IMR-90 (cell line): ENCODE results near the gene RGS19. TPM values are rescaled to one million over a fixed set of nuclear protein-coding genes. Genes with fewer than 3 reads are reported as not detected.

ENCODE experiments used
- ATAC-seq: fragments of 200-7000 bp; cut with Tn5 transposase; 2 replicates; pipeline ENCODE4 v1.9.1; 2020; ENCODE audit warnings: low read depth, mild to moderate bottlenecking, moderate library complexity
- BruUV-seq: library from RNA; stranded (reverse); fragments of 400-500 nt; replicated peaks from 2 replicates; lab custom pipeline; 2021; lab: Mats Ljungman, UMichigan
- CTCF ChIA-PET: fragments of 300-600 bp; formaldehyde crosslinking; extraction: SDS; loops from one replicate; lab custom pipeline; 2021; ENCODE audit warnings: antibody characterized with exemption; lab: Yijun Ruan, JAX
- POLR2A ChIA-PET: fragments of 300-600 bp; sonication (Branson Sonifier 250); formaldehyde crosslinking; loops from one replicate; lab custom pipeline; 2022; ENCODE audit warnings: antibody characterized with exemption; ENCODE audit not compliant: unreplicated experiment; lab: Charles Lee
- DNase-seq: peaks from one replicate; pipeline ENCODE4 v3.0.0; 2013
- H2AFZ ChIP-seq: replicated peaks from 2 replicates; pipeline ENCODE3; 2013; ENCODE audit warnings: low read length, mild to moderate bottlenecking; ENCODE audit not compliant: poor library complexity
- H2AK5ac ChIP-seq: 2 replicates; pipeline ENCODE4 v1.6.1; 2013; ENCODE audit warnings: low read depth, low read length, inconsistent platforms
- H2AK9ac ChIP-seq: replicated peaks from 2 replicates; pipeline ENCODE3; 2013; ENCODE audit warnings: mild to moderate bottlenecking, low read depth, low read length, moderate library complexity; ENCODE audit not compliant: poor library complexity
- H2BK120ac ChIP-seq: 2 replicates; pipeline ENCODE4 v1.6.1; 2013; ENCODE audit warnings: low read depth, low read length, inconsistent platforms
- H2BK15ac ChIP-seq: 3 replicates; pipeline ENCODE4 v1.6.1; 2013; ENCODE audit warnings: low read depth, low read length, inconsistent platforms
- H2BK20ac ChIP-seq: 2 replicates; pipeline ENCODE4 v1.6.1; 2013; ENCODE audit warnings: low read depth, mild to moderate bottlenecking, inconsistent platforms, low read length, moderate library complexity
- H2BK5ac ChIP-seq: 2 replicates; pipeline ENCODE4 v1.6.1; 2013; ENCODE audit warnings: mild to moderate bottlenecking, low read depth, low read length, inconsistent platforms; ENCODE audit not compliant: poor library complexity, severe bottlenecking
- H3K14ac ChIP-seq: replicated peaks from 2 replicates; pipeline ENCODE4 v1.6.1; 2013; ENCODE audit warnings: low read depth, low read length, inconsistent platforms
- H3K18ac ChIP-seq: 2 replicates; pipeline ENCODE4 v1.6.1; 2013; ENCODE audit warnings: low read depth, low read length, control low read depth
- H3K23ac ChIP-seq: 2 replicates; pipeline ENCODE4 v1.6.1; 2013; ENCODE audit warnings: low read depth, low read length, inconsistent platforms
- H3K27ac ChIP-seq: 2 replicates; pipeline ENCODE4 v1.5.1; 2013; ENCODE audit warnings: mild to moderate bottlenecking, control low read depth, low read length; ENCODE audit not compliant: insufficient read depth
- H3K27me3 ChIP-seq: 2 replicates; pipeline ENCODE4 v1.6.1; 2013; ENCODE audit warnings: low read length; ENCODE audit not compliant: control insufficient read depth, insufficient read depth
- H3K36me3 ChIP-seq: 2 replicates; pipeline ENCODE4 v1.6.1; 2013; ENCODE audit warnings: low read length, mixed read lengths; ENCODE audit not compliant: control insufficient read depth, insufficient read depth
- H3K4ac ChIP-seq: 2 replicates; pipeline ENCODE4 v1.6.1; 2013; ENCODE audit warnings: low read depth, low read length, inconsistent platforms
- H3K4me1 ChIP-seq: 2 replicates; pipeline ENCODE4 v1.6.1; 2013; ENCODE audit warnings: low read length, mixed read lengths; ENCODE audit not compliant: control insufficient read depth, insufficient read depth
- H3K4me2 ChIP-seq: 2 replicates; pipeline ENCODE4 v1.6.1; 2013; ENCODE audit warnings: low read depth, mild to moderate bottlenecking, control low read depth, low read length, moderate library complexity
- H3K4me3 ChIP-seq: 2 replicates; pipeline ENCODE4 v1.5.1; 2013; ENCODE audit warnings: low read depth, mild to moderate bottlenecking, control low read depth, low read length, moderate library complexity; ENCODE audit not compliant: insufficient read depth
- H3K56ac ChIP-seq: 2 replicates; pipeline ENCODE4 v1.6.1; 2013; ENCODE audit warnings: low read length, inconsistent platforms; ENCODE audit not compliant: insufficient read depth; ENCODE audit errors: extremely low read depth
- H3K79me1 ChIP-seq, 2 experiments: 2 replicates each; pipeline ENCODE4 v1.6.1; 2013; ENCODE audit warnings: low read length in 2 of 2, inconsistent platforms in 1 of 2, low read depth in 1 of 2
- H3K9ac ChIP-seq: 2 replicates; pipeline ENCODE4 v1.6.1; 2013; ENCODE audit warnings: low read depth, low read length, control low read depth
- H3K9me1 ChIP-seq: 2 replicates; pipeline ENCODE4 v1.6.1; 2013; ENCODE audit warnings: low read length, inconsistent platforms; ENCODE audit not compliant: insufficient read depth
- H3K9me3 ChIP-seq: 2 replicates; pipeline ENCODE4 v1.6.1; 2013; ENCODE audit warnings: low read length; ENCODE audit not compliant: control insufficient read depth, insufficient read depth
- H4K20me1 ChIP-seq: 2 replicates; pipeline ENCODE4 v1.6.1; 2013; ENCODE audit warnings: low read length, inconsistent platforms; ENCODE audit not compliant: insufficient read depth
- H4K5ac ChIP-seq: 2 replicates; pipeline ENCODE4 v1.6.1; 2013; ENCODE audit warnings: mild to moderate bottlenecking, low read depth, low read length, control low read depth
- H4K8ac ChIP-seq, 2 experiments: 2 replicates each; pipeline ENCODE4 v1.6.1; 2013; ENCODE audit warnings: low read depth in 2 of 2, low read length in 2 of 2, control low read depth in 1 of 2, inconsistent platforms in 1 of 2
- H4K91ac ChIP-seq: 2 replicates; pipeline ENCODE4 v1.6.1; 2013; ENCODE audit warnings: low read depth, low read length, inconsistent platforms; ENCODE audit not compliant: insufficient read depth
- MAFK ChIP-seq: IDR thresholded peaks from 2 replicates; pipeline ENCODE4 v1.6.1; 2012; ENCODE audit warnings: low read depth, low read length, improper control_type of control experiment
- MXI1 ChIP-seq: IDR thresholded peaks from 2 replicates; pipeline ENCODE4 v1.6.1; 2012; ENCODE audit warnings: low read depth, mild to moderate bottlenecking, low read length, moderate library complexity, borderline replicate concordance
- RAD21 ChIP-seq: IDR thresholded peaks from 2 replicates; pipeline ENCODE4 v1.6.1; 2012; ENCODE audit warnings: low read length, improper control_type of control experiment
- RFX5 ChIP-seq: IDR thresholded peaks from 2 replicates; pipeline ENCODE4 v1.8.0; 2012; ENCODE audit warnings: low read depth, mild to moderate bottlenecking, low read length, moderate library complexity
- SMC3 ChIP-seq: fragments of 150-350 bp; IDR thresholded peaks from 2 replicates; pipeline ENCODE4 v1.6.1; 2016; ENCODE audit warnings: low read depth, mild to moderate bottlenecking, antibody characterized with exemption, low read length, moderate library complexity
- WGBS, 2 experiments: methylation state at CpG; one replicate each; pipeline versions ENCODE4 v1.1.5 to v1.1.7; 2013; ENCODE audit warnings: missing lambda C conversion rate in 2 of 2; ENCODE audit not compliant: insufficient read length in 1 of 2; ENCODE audit errors: extremely low coverage in 2 of 2; 5-methylcytosine and 5-hydroxymethylcytosine counted together
- dilution Hi-C: fragments of 300-500 bp; cut with HindIII; formaldehyde crosslinking; loops from one replicate; pipeline ENCODE4 v1.14.3; 2018; ENCODE audit warnings: low sequenced_read_pairs; ENCODE audit not compliant: unreplicated experiment
- in situ Hi-C: fragments of 300-500 bp; cut with MboI; formaldehyde crosslinking; loops from 3 replicates; pipeline ENCODE4 v1.14.3; 2019; ENCODE audit warnings: low sequenced_read_pairs, inconsistent platforms, mixed read lengths
- intact Hi-C: fragments of 100-400 bp; cut with micrococcal nuclease; formaldehyde crosslinking; loops from 2 replicates; pipeline ENCODE4 v1.10.0; 2022
- polyA plus RNA-seq, 3 experiments: library from polyadenylated mRNA; depleted of rRNA; stranded (reverse); fragments of >200 nt; gene quantifications; 2 replicates each; pipeline ENCODE4 v1.2.3, GENCODE V29; 2012; ENCODE audit warnings: low replicate concordance in 1 of 3
- total RNA-seq: library from RNA; depleted of rRNA; stranded (reverse); fragments of >200 nt; gene quantifications from 2 replicates; pipeline ENCODE4 v1.2.3, GENCODE V29; 2012

The RGS19 gene
- total and polyA plus RNA-seq, 2 of the 4 experiments (the other 2 are of a cell fraction) = 7.7 to 17.5 TPM

DNA sequence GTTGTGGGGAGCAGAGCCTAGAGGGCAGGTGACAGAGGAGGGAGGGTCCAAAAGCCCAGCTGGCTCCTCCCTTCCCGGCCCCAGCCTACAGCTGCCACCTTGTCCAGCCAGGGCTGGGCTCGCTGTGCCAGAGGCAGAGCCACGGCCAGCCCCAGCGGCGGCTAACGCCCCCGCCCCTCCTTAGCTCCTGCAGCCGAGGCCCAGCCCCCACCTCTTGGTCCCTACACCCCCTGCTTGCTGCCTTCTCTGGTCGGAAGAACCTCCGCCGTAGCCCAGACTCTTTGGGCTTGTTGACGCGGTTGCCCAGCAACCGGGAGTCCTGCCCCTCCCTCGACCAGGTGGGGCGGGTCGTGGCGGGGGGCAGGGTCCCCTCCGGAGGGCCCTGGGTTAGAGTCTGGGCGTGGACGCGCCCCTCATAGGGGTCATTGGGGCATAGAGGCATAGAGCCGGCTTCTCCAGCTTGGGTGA, 5.4 kb upstream of the RGS19 start:
- H2AK5ac ChIP-seq = no peak overlapping the region
- ATAC-seq = no peak
- no TSS peak for BruUV-seq
- no peak overlapping the region for H3K9ac ChIP-seq
- H2AK9ac ChIP-seq = no peak overlapping the region
- H2AFZ ChIP-seq = no peak overlapping the region
- no peak overlapping the region for H2BK120ac ChIP-seq
- H3K9me3 ChIP-seq = peaks cover 8% of the 10 kb centered on the region; the same call in 1 of the 2 replicates
- no peak overlapping the region for H3K4me2 ChIP-seq
- H3K79me1 ChIP-seq = no peaks in the 10 kb centered on the region
- H3K18ac ChIP-seq = no peak overlapping the region
- H3K36me3 ChIP-seq = no peaks in the 10 kb centered on the region
- no peak overlapping the region for H3K27ac ChIP-seq
- H4K5ac ChIP-seq = no peak overlapping the region
- POLR2A ChIA-PET = no interaction called here
- CTCF ChIA-PET = interaction anchor here (1.3 kb wide), 1 partner anchor 27 kb away, joined by 4 read pairs; no protein-coding TSS in a partner anchor
- no peaks in the 10 kb centered on the region for H3K9me1 ChIP-seq
- dilution Hi-C loops (no loop called here), in situ Hi-C loops (no loop called here), intact Hi-C loops (no loop called here)
- H4K20me1 ChIP-seq = peaks cover 15% of the 10 kb centered on the region
- H2BK15ac ChIP-seq = no peak overlapping the region
- H3K4me1 ChIP-seq = peaks cover 6% of the 10 kb centered on the region; the same call in 1 of the 2 replicates
- WGBS, 2 experiments = 0% methylated on average over 1 of the region's 23 CpGs; no CpG with 5 or more reads in 1 of the 2 experiments
- no peak overlapping the region for H4K8ac ChIP-seq
- H3K56ac ChIP-seq = no peak overlapping the region
- H2BK20ac ChIP-seq = no peak overlapping the region
- no peak overlapping the region for H3K4me3 ChIP-seq
- no peak overlapping the region for H3K23ac ChIP-seq
- H4K91ac ChIP-seq = no peak overlapping the region
- no peak for DNase-seq
- TF ChIP-seq SMC3 = no peak
- TF ChIP-seq RAD21 = no peak
- no peak for TF ChIP-seq RFX5
- TF ChIP-seq MAFK = no peak
- TF ChIP-seq MXI1 = no peak
- no peak overlapping the region for H3K14ac ChIP-seq
- no peak overlapping the region for H3K4ac ChIP-seq
- H3K27me3 ChIP-seq = peaks cover 55% of the 10 kb centered on the region
- no peak overlapping the region for H2BK5ac ChIP-seq
